ENCODE results near the gene PLCB1. TPM values are rescaled to one million over a fixed set of nuclear protein-coding genes. Genes with fewer than 3 reads are reported as not detected.

The PLCB1 gene
- total RNA-seq, 1 experiment from 2014 or later = 6.0 TPM

GRCh38 chr20:8903655-8904605 lies 771.9 kb downstream of the PLCB1 start:
- H3K4me1 Mint-ChIP-seq (ENCODE audit: low read depth, unreplicated experiment) = no peaks in the 10 kb centered on the region
- no peak for TF ChIP-seq CTCF (IDR thresholded peaks at IDR 0.05; ENCODE audit: unreplicated experiment)
- no peak overlapping the region for H3K27ac Mint-ChIP-seq (ENCODE audit: unreplicated experiment)
- H3K36me3 Mint-ChIP-seq (ENCODE audit: insufficient read depth, unreplicated experiment) = no peaks in the 10 kb centered on the region
- no peaks in the 10 kb centered on the region for H3K9me3 Mint-ChIP-seq (ENCODE audit: low read depth, unreplicated experiment)
- CTCF ChIA-PET = no interaction called here
- H3K4me3 Mint-ChIP-seq (ENCODE audit: low read depth, unreplicated experiment) = no peak overlapping the region
- no TSS peak for BruUV-seq (replicated peaks)
- DNase-seq = no peak
- intact Hi-C loops (cut with micrococcal nuclease; ENCODE audit: unreplicated experiment) = no loop called here
- no peaks in the 10 kb centered on the region for H3K27me3 Mint-ChIP-seq (ENCODE audit: unreplicated experiment)

- H3K4me1 Mint-ChIP-seq (ENCODE audit: low read depth, unreplicated experiment) = peaks cover 16% of the 10 kb centered on the region
- no TSS peak for BruUV-seq (replicated peaks)
- CTCF ChIA-PET = no interaction called here
- no peak for TF ChIP-seq CTCF (IDR thresholded peaks at IDR 0.05; ENCODE audit: unreplicated experiment)
- intact Hi-C loops (cut with micrococcal nuclease; ENCODE audit: unreplicated experiment) = no loop called here
- no peaks in the 10 kb centered on the region for H3K27me3 Mint-ChIP-seq (ENCODE audit: unreplicated experiment)
- H3K36me3 Mint-ChIP-seq (ENCODE audit: insufficient read depth, unreplicated experiment) = no peaks in the 10 kb centered on the region
- H3K27ac Mint-ChIP-seq (ENCODE audit: unreplicated experiment) = no peak overlapping the region
- peaks cover 3% of the 10 kb centered on the region for H3K9me3 Mint-ChIP-seq (ENCODE audit: low read depth, unreplicated experiment)
- no peak for DNase-seq
- H3K4me3 Mint-ChIP-seq (ENCODE audit: low read depth, unreplicated experiment) = no peak overlapping the region
Observed at GRCh38 chr20:8909596-8909995, 777.5 kb downstream of the PLCB1 start.

- TF ChIP-seq CTCF (IDR thresholded peaks at IDR 0.05; ENCODE audit: unreplicated experiment) = no peak
- no peak for DNase-seq
- intact Hi-C loops (cut with micrococcal nuclease; ENCODE audit: unreplicated experiment) = no loop called here
- no TSS peak for BruUV-seq (replicated peaks)
- Mint-ChIP-seq H3K9me3 (ENCODE audit: low read depth, unreplicated experiment) (peaks cover 11% of the 10 kb centered on the region), H3K27ac (ENCODE audit: unreplicated experiment) (no peak overlapping the region), H3K27me3 (ENCODE audit: unreplicated experiment) (no peaks in the 10 kb centered on the region), H3K4me3 (ENCODE audit: low read depth, unreplicated experiment) (no peak overlapping the region), H3K36me3 (ENCODE audit: insufficient read depth, unreplicated experiment) (no peaks in the 10 kb centered on the region), H3K4me1 (ENCODE audit: low read depth, unreplicated experiment) (peaks cover 29% of the 10 kb centered on the region)
- CTCF ChIA-PET = no interaction called here
Observed at GRCh38 chr20:8912096-8912495, 780.0 kb downstream of the PLCB1 start.

- H3K27me3 Mint-ChIP-seq (ENCODE audit: unreplicated experiment) = no peaks in the 10 kb centered on the region
- H3K9me3 Mint-ChIP-seq (ENCODE audit: low read depth, unreplicated experiment) = peaks cover 11% of the 10 kb centered on the region
- CTCF ChIA-PET = interaction anchor here (0.6 kb wide), 1 partner anchor 61 kb away, joined by 8 read pairs; no protein-coding TSS in a partner anchor
- no peaks in the 10 kb centered on the region for H3K36me3 Mint-ChIP-seq (ENCODE audit: insufficient read depth, unreplicated experiment)
- DNase-seq = no peak
- intact Hi-C loops (cut with micrococcal nuclease; ENCODE audit: unreplicated experiment) = no loop called here
- BruUV-seq (replicated peaks) = no TSS peak
- H3K27ac Mint-ChIP-seq (ENCODE audit: unreplicated experiment) = no peak overlapping the region
- no peak for TF ChIP-seq CTCF (IDR thresholded peaks at IDR 0.05; ENCODE audit: unreplicated experiment)
- H3K4me3 Mint-ChIP-seq (ENCODE audit: low read depth, unreplicated experiment) = no peak overlapping the region
- peaks cover 29% of the 10 kb centered on the region for H3K4me1 Mint-ChIP-seq (ENCODE audit: low read depth, unreplicated experiment)
Observed at GRCh38 chr20:8912731-8913130, 780.7 kb downstream of the PLCB1 start.

All from Calu3 (cell line).